GM03348 (cell line): ENCODE results near the gene TANC1.

Source experiments
- DNase-seq: peaks from one replicate; pipeline ENCODE4 v3.0.0; 2012; ENCODE audit warnings: low spot score

Gene TANC1

GRCh38 chr2:159267921-159268320, 299.5 kb downstream of the TANC1 start:
- DNase-seq = no peak

- DNase-seq = no peak
Observed at GRCh38 chr2:159270744-159271379, 302.4 kb downstream of the TANC1 start.

- no peak for DNase-seq
Observed at GRCh38 chr2:159272156-159272555, 303.7 kb downstream of the TANC1 start.

- no peak for DNase-seq
Observed at GRCh38 chr2:159275111-159275510, 306.7 kb downstream of the TANC1 start.

- DNase-seq = no peak
Observed at GRCh38 chr2:159279700-159280099, 311.3 kb downstream of the TANC1 start.

GRCh38 chr2:159281002-159281401, 312.6 kb downstream of the TANC1 start:
- DNase-seq = no peak
